PC-3 (cell line): ENCODE data around the gene RANBP10.

Experiments used
- CTCF ChIP-seq: fragments of 300-600 bp; sonication (generic); conservative IDR thresholded peaks from 2 replicates; pipeline ENCODE4 v1.5.1; 2017; ENCODE audit warnings: antibody characterized with exemption, low read depth, mild to moderate bottlenecking, low read length
- EZH2 ChIP-seq: fragments of 300-600 bp; sonication (generic); IDR thresholded peaks from one replicate; pipeline ENCODE4 v1.6.1; 2017; ENCODE audit warnings: antibody characterized with exemption, mild to moderate bottlenecking, low read length; ENCODE audit not compliant: unreplicated experiment
- EZH2phosphoT487 ChIP-seq: fragments of 300-600 bp; sonication (generic); IDR thresholded peaks from 2 replicates; pipeline ENCODE4 v1.6.1; 2018; ENCODE audit warnings: mild to moderate bottlenecking, antibody characterized with exemption, low read length, borderline replicate concordance

- TF ChIP-seq CTCF (no peak), EZH2 (no peak), EZH2phosphoT487 (no peak)
Observed at GRCh38 chr16:67801241-67801640, 5.1 kb downstream of the RANBP10 start.
